Measurements from ENCODE around the gene SUGCT. TPM values are rescaled to one million over a fixed set of nuclear protein-coding genes. Genes with fewer than 3 reads are reported as not detected.

Gene SUGCT
- total and polyA plus RNA-seq, 3 donors from 2014 or later, result 7.1 to 9.8 (median 8.1) TPM

DNA sequence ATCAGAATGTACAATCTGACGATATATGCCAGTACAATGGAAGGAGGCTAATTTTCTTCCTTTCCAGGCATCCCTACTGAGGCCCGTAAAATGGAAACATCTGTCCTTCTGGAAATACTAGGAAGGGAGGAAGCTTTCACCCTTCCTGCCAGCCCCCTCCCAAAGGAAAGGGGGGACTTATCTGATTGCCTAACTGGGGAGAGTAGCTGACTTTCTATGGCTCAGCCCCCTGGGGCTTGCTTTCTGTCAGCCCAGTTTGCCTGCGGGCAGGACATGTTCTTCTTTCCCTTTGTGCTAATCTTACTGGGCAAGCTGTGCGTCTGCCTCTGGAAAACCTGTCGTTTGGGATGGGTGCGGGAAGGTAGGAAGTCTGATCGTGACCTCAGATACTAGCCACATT, 508.9 kb downstream of the SUGCT start:
- no peak overlapping the region for H3K4me3 ChIP-seq
- intact Hi-C loops (cut with DNase I; ENCODE audit: low total_unique reads), result no loop called here
- 83 to 89% methylated on average over 7 of the region's 7 CpGs for WGBS, 2 donors
- H3K27me3 ChIP-seq, result no peaks in the 10 kb centered on the region
- H3K36me3 ChIP-seq (ENCODE audit: low read depth, missing control alignments), result no peaks in the 10 kb centered on the region
- no peak for TF ChIP-seq POLR2A (IDR thresholded peaks at IDR 0.05)
- TF ChIP-seq, protein P1, sequence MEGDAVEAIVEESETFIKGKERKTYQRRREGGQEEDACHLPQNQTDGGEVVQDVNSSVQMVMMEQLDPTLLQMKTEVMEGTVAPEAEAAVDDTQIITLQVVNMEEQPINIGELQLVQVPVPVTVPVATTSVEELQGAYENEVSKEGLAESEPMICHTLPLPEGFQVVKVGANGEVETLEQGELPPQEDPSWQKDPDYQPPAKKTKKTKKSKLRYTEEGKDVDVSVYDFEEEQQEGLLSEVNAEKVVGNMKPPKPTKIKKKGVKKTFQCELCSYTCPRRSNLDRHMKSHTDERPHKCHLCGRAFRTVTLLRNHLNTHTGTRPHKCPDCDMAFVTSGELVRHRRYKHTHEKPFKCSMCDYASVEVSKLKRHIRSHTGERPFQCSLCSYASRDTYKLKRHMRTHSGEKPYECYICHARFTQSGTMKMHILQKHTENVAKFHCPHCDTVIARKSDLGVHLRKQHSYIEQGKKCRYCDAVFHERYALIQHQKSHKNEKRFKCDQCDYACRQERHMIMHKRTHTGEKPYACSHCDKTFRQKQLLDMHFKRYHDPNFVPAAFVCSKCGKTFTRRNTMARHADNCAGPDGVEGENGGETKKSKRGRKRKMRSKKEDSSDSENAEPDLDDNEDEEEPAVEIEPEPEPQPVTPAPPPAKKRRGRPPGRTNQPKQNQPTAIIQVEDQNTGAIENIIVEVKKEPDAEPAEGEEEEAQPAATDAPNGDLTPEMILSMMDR (IDR thresholded peaks at IDR 0.05), result no peak
- no peaks in the 10 kb centered on the region for H3K4me1 ChIP-seq
- no peak overlapping the region for H3K27ac ChIP-seq
- no peaks in the 10 kb centered on the region for H3K9me3 ChIP-seq
- no peak for DNase-seq

DNA sequence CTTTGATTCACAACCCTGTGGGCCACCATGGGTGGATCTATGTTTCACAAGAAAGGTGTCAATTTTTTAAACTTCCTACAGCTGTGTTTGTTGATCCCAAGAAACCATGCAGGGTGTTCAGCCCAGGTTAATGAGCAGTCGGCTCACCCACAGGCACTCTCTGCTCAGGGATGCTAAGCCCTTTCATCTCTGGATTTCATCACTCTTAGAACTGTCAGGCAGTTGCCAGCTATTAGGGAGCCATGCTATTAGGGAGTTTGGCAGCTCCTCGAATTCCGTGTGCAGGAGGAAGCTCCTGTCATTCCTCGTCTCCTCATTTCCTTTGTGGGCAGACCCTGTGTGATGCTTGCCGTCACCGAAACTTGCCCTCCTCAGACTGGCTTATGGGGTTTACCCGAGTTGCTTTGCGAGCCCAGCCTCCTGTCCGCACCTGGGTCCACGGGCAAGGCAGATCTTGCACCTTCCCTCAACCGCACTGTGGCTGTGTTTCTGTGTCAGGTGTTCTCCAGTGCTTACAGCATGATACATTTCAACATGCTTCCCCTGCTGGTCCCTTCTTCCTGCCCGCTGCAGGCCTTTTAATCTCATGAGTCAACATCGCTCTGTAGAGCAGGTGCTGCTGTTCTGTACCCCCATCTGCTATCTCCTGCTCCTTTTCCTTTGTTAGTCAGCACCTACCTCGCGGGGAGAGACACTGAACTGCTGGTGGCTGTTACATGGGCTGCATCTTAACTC, 509.8 kb downstream of the SUGCT start:
- Histone ChIP-seq H3K4me3 (no peak overlapping the region), H3K27me3 (no peaks in the 10 kb centered on the region), H3K36me3 (ENCODE audit: low read depth, missing control alignments) (no peaks in the 10 kb centered on the region), H3K4me1 (no peaks in the 10 kb centered on the region), H3K9me3 (no peaks in the 10 kb centered on the region), H3K27ac (no peak overlapping the region)
- intact Hi-C loops (cut with DNase I; ENCODE audit: low total_unique reads), result no loop called here
- TF ChIP-seq, protein P1 (IDR thresholded peaks at IDR 0.05), result no peak
- TF ChIP-seq POLR2A (IDR thresholded peaks at IDR 0.05), result no peak
- DNase-seq, result no peak
- 75 to 89% methylated on average over 15 of the region's 15 CpGs for WGBS, 2 donors

DNA sequence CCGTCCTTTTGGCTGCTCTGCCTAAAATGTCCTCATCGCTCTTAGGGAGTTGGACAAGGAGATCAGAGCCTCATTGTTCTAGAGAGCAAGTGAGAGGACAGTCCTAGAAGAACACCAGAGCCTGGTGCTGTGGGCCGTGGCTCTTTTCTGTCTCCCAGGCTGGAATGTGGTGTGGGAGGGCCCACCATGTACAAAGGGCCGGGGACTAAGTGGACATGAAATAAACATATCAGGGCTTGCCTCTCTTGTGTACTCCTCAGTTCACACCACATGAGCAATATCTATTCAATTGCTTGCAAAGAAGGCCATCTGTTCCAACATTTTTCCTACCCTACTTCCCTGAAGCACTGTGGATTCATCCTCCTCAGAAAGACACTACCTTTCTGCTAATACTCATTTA, 510.4 kb downstream of the SUGCT start:
- DNase-seq, result no peak
- H3K27me3 ChIP-seq, result no peaks in the 10 kb centered on the region
- no peaks in the 10 kb centered on the region for H3K4me1 ChIP-seq
- 81 to 88% methylated on average over 4 of the region's 4 CpGs for WGBS, 2 donors
- H3K9me3 ChIP-seq, result no peaks in the 10 kb centered on the region
- no peak overlapping the region for H3K4me3 ChIP-seq
- intact Hi-C loops (cut with DNase I; ENCODE audit: low total_unique reads), result no loop called here
- no peak overlapping the region for H3K27ac ChIP-seq
- TF ChIP-seq, protein P1 (IDR thresholded peaks at IDR 0.05), result no peak
- no peak for TF ChIP-seq POLR2A (IDR thresholded peaks at IDR 0.05)
- no peaks in the 10 kb centered on the region for H3K36me3 ChIP-seq (ENCODE audit: low read depth, missing control alignments)

DNA sequence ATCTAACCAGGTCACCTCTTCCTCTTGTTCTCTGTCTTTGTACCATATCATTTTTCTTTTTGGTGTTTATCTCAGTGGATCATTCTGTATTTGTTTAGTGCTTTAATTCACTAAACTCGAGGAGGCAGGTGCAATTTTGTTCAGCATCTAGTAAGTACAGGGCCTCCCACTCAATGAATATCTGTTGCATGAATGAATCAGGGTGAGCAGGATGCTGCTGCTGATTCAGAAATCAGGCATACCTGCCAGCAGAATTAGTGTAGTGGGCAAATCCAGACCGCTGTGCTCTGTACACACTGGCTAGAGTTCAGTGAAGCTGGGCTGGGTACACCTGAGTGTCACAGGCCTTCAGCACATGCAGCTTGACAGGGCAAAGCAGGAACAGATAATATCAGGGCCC, 511.9 kb downstream of the SUGCT start:
- WGBS, 2 donors, result 70 to 76% methylated on average over 1 to 2 of the region's 2 CpGs

More for the DNA sequence above, 511.9 kb downstream of the SUGCT start:
- H3K4me3 ChIP-seq, result no peak overlapping the region
- no peaks in the 10 kb centered on the region for H3K27me3 ChIP-seq
- no peak for DNase-seq
- H3K27ac ChIP-seq, result no peak overlapping the region
- no peaks in the 10 kb centered on the region for H3K4me1 ChIP-seq
- no peaks in the 10 kb centered on the region for H3K36me3 ChIP-seq (ENCODE audit: low read depth, missing control alignments)
- intact Hi-C loops (cut with DNase I; ENCODE audit: low total_unique reads), result no loop called here
- H3K9me3 ChIP-seq, result no peaks in the 10 kb centered on the region
- TF ChIP-seq POLR2A (IDR thresholded peaks at IDR 0.05), result no peak
- TF ChIP-seq, protein P1 (IDR thresholded peaks at IDR 0.05), result no peak
